Gastrocnemius medialis (tissue), 4 donors: Measurements from ENCODE around the gene SF1.

Source experiments
- CTCF ChIP-seq, 5 experiments: fragments of 450-650 bp in 3 of 5; fragments of 200-600 bp in 2 of 5; sonication (generic) in 2 of 5; IDR thresholded peaks in 4 of 5; conservative IDR thresholded peaks in 1 of 5; 1 replicate in 4 of 5; 2 replicates in 1 of 5; pipeline ENCODE4 v1.5.1; 2016 to 2019; ENCODE audit warnings: antibody characterized with exemption in 5 of 5, mild to moderate bottlenecking in 3 of 5, moderate library complexity in 3 of 5
- POLR2A ChIP-seq, 2 donors: fragments of 450-650 bp; IDR thresholded peaks; one replicate each; pipeline ENCODE4 v1.6.1; 2017; ENCODE audit warnings: antibody characterized with exemption in 2 of 2, mild to moderate bottlenecking in 2 of 2, moderate library complexity in 2 of 2

GRCh38 chr11:64804346-64805210, 26.2 kb upstream of the SF1 start:
- TF ChIP-seq POLR2A (IDR thresholded peaks at IDR 0.05) (no peak), CTCF (IDR thresholded peaks at IDR 0.05 in 4 of 5, conservative IDR thresholded peaks at IDR 0.05 in 1 of 5) (no peak)
